ENCODE measurements around the gene MET.

Gene MET

DNA sequence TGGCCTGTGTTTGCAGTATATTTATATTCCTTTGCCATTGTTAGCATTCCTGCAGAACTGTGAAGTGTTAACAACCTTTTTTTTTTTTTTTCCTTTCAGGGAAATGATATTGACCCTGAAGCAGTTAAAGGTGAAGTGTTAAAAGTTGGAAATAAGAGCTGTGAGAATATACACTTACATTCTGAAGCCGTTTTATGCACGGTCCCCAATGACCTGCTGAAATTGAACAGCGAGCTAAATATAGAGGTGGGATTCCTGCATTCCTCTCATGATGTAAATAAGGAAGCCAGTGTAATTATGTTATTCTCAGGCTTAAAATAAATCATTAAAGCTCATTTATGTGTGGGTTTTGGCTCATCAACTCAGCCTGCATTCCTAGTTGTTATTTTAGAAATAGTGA lies 97.5 kb downstream of the MET start:
- Histone ChIP-seq H3K4me3 (ENCODE audit: insufficient read depth, low read length, poor library complexity, severe bottlenecking) (no peak overlapping the region), H3K27me3 (ENCODE audit: low read length) (no peaks in the 10 kb centered on the region), H3K79me2 (ENCODE audit: insufficient read depth, low read length) (no peaks in the 10 kb centered on the region), H2AFZ (ENCODE audit: low read depth, low read length, severe bottlenecking) (no peak overlapping the region), H3K9me2 (replicated peaks; ENCODE audit: insufficient read depth, low read length) (no peaks in the 10 kb centered on the region), H3K36me3 (ENCODE audit: low read length) (no peaks in the 10 kb centered on the region), H3K9me3 (ENCODE audit: insufficient read depth, low read length) (no peaks in the 10 kb centered on the region), H3K27ac (ENCODE audit: low read depth, low read length) (no peak overlapping the region), H3K9ac (ENCODE audit: low read length) (no peak overlapping the region), H4K20me1 (ENCODE audit: low read depth, low read length) (no peaks in the 10 kb centered on the region), H3K4me2 (ENCODE audit: low read depth, low read length, poor library complexity, severe bottlenecking) (no peak overlapping the region), H3F3A (ENCODE audit: insufficient read depth) (no peaks in the 10 kb centered on the region)
- TF ChIP-seq EZH2phosphoT487 (conservative IDR thresholded peaks at IDR 0.05; ENCODE audit: low read length) (no peak), CTCF (IDR thresholded peaks at IDR 0.05; ENCODE audit: insufficient read depth, low read length, poor library complexity, severe bottlenecking) (no peak)

- Histone ChIP-seq H3K9me3 (ENCODE audit: insufficient read depth, low read length) (no peaks in the 10 kb centered on the region), H3K27me3 (ENCODE audit: low read length) (no peaks in the 10 kb centered on the region)
Measured at GRCh38 chr7:116770941-116771340, 98.9 kb downstream of the MET start.

GRCh38 chr7:116771640-116772039 lies 99.6 kb downstream of the MET start:
- no peaks in the 10 kb centered on the region for H3K79me2 ChIP-seq (ENCODE audit: insufficient read depth, low read length)
- no peak overlapping the region for H3K9ac ChIP-seq (ENCODE audit: low read length)
- H3K4me2 ChIP-seq (ENCODE audit: low read depth, low read length, poor library complexity, severe bottlenecking), result no peak overlapping the region
- H3F3A ChIP-seq (ENCODE audit: insufficient read depth), result no peaks in the 10 kb centered on the region
- H3K9me2 ChIP-seq (replicated peaks; ENCODE audit: insufficient read depth, low read length), result no peaks in the 10 kb centered on the region
- no peaks in the 10 kb centered on the region for H3K9me3 ChIP-seq (ENCODE audit: insufficient read depth, low read length)
- no peaks in the 10 kb centered on the region for H3K27me3 ChIP-seq (ENCODE audit: low read length)
- TF ChIP-seq CTCF (IDR thresholded peaks at IDR 0.05; ENCODE audit: insufficient read depth, low read length, poor library complexity, severe bottlenecking), result no peak
- TF ChIP-seq EZH2phosphoT487 (conservative IDR thresholded peaks at IDR 0.05; ENCODE audit: low read length), result no peak
- H2AFZ ChIP-seq (ENCODE audit: low read depth, low read length, severe bottlenecking), result no peak overlapping the region
- H4K20me1 ChIP-seq (ENCODE audit: low read depth, low read length), result no peaks in the 10 kb centered on the region
- no peak overlapping the region for H3K4me3 ChIP-seq (ENCODE audit: insufficient read depth, low read length, poor library complexity, severe bottlenecking)
- no peak overlapping the region for H3K27ac ChIP-seq (ENCODE audit: low read depth, low read length)
- H3K36me3 ChIP-seq (ENCODE audit: low read length), result no peaks in the 10 kb centered on the region

More at GRCh38 chr7:116770941-116771340, 98.9 kb downstream of the MET start:
- H3K4me3 ChIP-seq (ENCODE audit: insufficient read depth, low read length, poor library complexity, severe bottlenecking), result no peak overlapping the region
- H2AFZ ChIP-seq (ENCODE audit: low read depth, low read length, severe bottlenecking), result no peak overlapping the region
- H4K20me1 ChIP-seq (ENCODE audit: low read depth, low read length), result no peaks in the 10 kb centered on the region
- no peaks in the 10 kb centered on the region for H3K79me2 ChIP-seq (ENCODE audit: insufficient read depth, low read length)
- H3F3A ChIP-seq (ENCODE audit: insufficient read depth), result no peaks in the 10 kb centered on the region
- no peak overlapping the region for H3K4me2 ChIP-seq (ENCODE audit: low read depth, low read length, poor library complexity, severe bottlenecking)
- no peak overlapping the region for H3K9ac ChIP-seq (ENCODE audit: low read length)
- TF ChIP-seq CTCF (IDR thresholded peaks at IDR 0.05; ENCODE audit: insufficient read depth, low read length, poor library complexity, severe bottlenecking), result no peak
- TF ChIP-seq EZH2phosphoT487 (conservative IDR thresholded peaks at IDR 0.05; ENCODE audit: low read length), result no peak
- no peaks in the 10 kb centered on the region for H3K9me2 ChIP-seq (replicated peaks; ENCODE audit: insufficient read depth, low read length)
- no peaks in the 10 kb centered on the region for H3K36me3 ChIP-seq (ENCODE audit: low read length)
- H3K27ac ChIP-seq (ENCODE audit: low read depth, low read length), result no peak overlapping the region

All from SU-DHL-6 (cell line).